Measurements from ENCODE around the gene ZNF845.

- TF ChIP-seq CTCF (conservative IDR thresholded peaks at IDR 0.05; ENCODE audit: low read depth, low read length) (no peak), EZH2 (IDR thresholded peaks at IDR 0.05; ENCODE audit: borderline replicate concordance, low read depth, low read length, poor library complexity, severe bottlenecking) (no peak)
Measured at GRCh38 chr19:53290758-53291549, 42.6 kb upstream of the ZNF845 start.

Measured in A673 (cell line).